Ramos (cell line): ENCODE data around the gene DNM1.
"Not testable (repeated sequence)": the region's sequence is repeated elsewhere in the genome, so short reads cannot be mapped to it uniquely, and the experiment has no call there.

ENCODE experiments used
- in situ Hi-C: fragments of 300-500 bp; cut with MboI; formaldehyde crosslinking; loops from one replicate; pipeline ENCODE4 v1.14.3; 2022; ENCODE audit warnings: low sequenced_read_pairs; ENCODE audit not compliant: unreplicated experiment

DNM1 gene

DNA sequence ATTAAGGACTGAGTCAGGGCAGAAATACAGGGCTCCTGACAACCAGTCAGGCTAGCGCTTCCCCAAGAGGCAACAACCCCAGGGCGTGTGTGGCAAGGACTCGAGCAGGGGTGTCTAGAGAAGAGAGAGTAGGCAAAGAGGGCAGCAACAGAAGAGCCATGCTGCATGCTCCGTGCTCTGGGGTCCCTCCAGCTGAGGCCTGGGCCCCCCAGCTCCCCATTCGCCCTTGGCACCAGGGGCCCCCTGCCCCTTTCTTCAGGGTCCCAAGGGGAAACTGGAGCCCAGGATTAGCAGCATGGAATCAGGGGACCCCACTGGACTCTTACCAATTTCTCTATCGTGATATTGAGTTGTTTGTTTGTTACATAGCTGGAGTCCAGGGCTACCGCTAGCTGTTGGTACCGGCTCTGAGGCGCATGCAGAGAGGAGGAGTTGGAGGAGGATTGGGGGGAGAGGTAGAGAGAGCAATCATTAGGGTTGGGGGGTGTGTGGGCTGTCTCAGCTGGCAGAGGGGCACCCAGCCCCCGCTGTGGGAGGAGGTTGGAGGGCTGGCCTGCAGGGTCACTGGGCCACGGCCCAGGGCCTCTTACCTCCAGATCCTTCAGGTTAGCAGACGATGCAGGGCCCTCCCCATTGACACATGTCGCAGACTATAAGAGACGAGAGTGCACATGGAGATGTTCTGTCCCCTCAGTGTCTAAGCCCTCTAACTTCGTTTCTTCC lies 63.9 kb downstream of the DNM1 start:
- in situ Hi-C loops: no loop called here

DNA sequence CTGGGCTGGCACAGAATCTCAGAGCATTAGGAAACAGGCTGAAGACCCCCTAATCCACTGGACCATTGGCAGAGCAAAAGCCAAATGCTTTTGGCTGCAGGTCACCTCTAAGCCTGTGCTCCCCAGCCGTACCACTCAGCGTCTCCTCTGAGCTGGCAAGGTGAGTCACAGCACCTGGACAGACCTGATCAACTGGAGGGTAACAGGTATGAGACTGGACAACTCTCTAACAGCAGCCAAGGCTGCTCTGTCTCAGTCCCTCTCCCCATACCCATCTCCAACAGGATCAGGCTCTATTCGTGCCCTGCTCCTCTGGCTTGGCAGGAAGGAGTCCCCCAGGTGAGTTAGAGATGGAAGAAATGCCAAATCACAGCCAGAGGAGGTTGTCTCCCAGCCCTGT lies 67.9 kb downstream of the DNM1 start:
- in situ Hi-C loops: no loop called here

- in situ Hi-C loops: no loop called here
Measured at GRCh38 chr9:128271512-128271911, 68.3 kb downstream of the DNM1 start.

- in situ Hi-C loops: no loop called here
Measured at GRCh38 chr9:128274245-128274644, 71.1 kb downstream of the DNM1 start.

- in situ Hi-C loops: no loop called here
Measured at GRCh38 chr9:128275198-128276007, 72.2 kb downstream of the DNM1 start, which contains the start of gene GOLGA2. Gene GOLGA2 (minus strand): TSS chr9:128276007. CDS start chr9:128275976, 31 bp downstream.

DNA sequence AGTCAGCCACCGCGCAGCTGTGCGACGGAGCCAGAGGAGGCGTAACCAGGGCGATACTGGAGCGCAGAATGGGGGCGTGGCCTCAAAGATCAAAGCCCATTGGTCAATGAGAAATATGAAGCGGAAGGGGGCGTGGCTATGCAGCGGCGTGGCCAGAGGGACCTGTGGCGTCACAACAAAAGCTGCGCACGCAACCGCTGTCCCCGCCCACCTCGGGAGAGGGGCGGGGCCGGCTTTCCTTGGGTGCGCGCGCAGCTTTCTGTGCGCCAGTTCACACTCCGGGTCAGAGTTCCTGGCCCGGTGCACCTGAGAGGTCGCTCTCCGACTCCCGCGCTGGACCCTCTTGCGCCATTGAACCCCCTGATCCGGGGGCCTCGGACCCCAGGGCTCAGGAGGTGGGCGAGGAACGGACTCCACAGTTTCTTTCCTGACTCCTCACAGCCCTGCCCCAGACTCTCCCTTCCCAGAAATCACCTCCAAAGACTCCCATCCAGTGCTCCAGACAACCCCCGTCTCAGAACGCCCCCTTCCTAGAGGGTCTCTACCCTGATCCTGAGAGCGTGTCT lies 72.9 kb downstream of the DNM1 start, which contains the start of gene SWI5:
Gene SWI5, plus strand, starts transcription at position 269 of the 566 bp plus-strand sequence.
- in situ Hi-C loops: no loop called here

DNA sequence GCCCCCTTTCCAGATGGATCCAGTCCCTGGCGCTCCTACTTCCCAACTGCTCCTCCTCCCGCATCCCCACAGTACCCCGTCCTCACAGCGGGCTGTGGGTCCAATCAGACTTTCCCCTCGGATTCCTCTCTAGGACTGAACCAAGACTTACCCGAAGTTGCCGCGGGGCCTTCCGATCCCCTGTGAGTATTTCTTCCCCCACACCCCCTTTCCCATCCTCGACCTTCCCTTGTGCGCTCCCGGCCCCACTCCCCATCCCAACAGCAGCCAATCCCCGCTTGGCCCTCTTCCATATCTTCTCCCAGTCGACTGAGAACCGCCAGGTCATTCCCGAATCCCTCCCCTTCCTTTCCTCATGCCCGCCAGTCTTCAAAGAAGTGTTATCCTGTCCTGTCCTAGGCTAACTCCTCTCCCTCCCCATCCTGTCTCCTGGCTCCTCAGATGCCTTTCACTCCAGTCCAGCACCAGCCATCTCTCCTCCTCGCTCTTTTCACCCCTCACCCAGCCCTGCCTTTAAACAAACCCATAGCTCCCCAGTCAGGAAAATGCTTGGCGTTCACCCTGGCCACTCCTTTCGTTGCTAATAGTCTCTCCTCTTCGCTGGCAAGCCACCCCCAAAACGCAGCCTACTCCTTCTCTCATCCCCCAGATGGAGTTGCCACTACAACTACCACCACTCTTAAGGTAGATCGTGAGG lies 73.5 kb downstream of the DNM1 start:
- in situ Hi-C loops: no loop called here

DNA sequence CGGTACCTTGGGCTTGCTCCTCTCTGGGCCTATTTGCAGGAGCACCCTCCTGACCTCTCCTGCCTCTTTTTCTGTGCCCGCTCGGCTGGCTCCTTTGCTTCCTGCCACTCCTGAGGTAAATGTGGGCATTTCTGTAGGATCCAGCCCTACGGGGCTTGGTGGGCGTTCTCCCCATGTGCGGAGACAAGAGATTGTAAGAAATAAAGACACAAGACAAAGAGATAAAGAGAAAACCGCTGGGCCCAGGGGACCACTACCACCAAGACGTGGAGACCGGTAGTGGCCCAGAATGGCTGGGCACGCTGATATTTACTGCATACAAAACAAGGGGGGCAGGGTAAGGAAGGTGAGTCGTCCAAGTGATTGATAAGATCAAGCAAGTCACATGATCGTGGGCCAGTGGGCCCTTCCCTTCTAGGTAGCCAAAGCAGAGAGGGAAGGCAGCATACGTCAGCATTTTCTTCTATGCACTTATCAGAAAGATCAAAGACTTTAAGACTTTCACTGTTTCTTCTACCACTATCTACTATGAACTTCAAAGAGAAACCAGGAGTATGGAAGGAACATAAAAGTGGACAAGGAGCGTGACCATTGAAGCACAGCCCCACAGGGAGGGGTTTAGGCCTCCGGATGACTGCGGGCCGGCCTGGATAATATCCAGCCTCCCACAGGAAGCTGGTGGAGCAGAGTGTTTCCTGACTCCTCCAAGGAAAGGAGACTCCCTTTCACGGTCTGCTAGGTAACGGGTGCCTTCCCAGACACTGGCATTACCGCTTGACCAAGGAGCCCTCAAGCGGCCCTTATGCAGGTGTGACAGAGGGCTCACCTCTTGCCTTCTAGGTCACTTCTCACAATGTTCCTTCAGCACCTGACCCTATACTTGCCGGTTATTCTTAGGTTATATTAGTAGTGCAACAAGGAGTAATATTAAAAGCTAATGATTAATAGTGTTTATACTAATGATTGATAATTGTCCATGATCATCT lies 76.2 kb downstream of the DNM1 start:
- in situ Hi-C loops: not testable (repeated sequence)

DNA sequence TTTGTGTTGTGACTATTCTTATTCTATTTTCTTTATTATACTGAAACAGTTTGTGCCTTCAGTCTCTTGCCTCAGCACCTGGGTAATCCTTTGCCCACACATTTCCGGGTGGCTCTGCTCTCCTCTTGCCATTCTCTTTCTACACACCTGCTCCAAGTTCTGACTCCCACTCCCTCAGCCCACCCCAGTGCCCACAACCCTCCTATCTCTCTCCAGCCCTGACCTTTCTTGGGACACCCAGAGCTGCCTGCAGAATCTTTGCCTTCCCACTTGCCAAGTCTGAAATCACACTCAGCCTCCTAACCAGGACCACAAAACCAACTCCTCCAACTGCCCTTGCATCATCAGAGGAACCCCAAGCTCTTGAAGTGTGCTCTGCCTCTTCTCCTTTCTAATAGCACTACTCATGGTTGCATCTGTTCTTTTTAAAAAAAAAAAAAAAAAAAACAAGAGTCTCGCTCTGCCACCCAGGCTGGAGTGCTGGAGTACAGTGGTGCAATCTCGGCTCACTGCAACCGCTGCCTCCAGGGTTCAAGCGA lies 77.0 kb downstream of the DNM1 start:
- in situ Hi-C loops: no loop called here

GRCh38 chr9:128282500-128282899 lies 79.3 kb downstream of the DNM1 start:
- in situ Hi-C loops: no loop called here

DNA sequence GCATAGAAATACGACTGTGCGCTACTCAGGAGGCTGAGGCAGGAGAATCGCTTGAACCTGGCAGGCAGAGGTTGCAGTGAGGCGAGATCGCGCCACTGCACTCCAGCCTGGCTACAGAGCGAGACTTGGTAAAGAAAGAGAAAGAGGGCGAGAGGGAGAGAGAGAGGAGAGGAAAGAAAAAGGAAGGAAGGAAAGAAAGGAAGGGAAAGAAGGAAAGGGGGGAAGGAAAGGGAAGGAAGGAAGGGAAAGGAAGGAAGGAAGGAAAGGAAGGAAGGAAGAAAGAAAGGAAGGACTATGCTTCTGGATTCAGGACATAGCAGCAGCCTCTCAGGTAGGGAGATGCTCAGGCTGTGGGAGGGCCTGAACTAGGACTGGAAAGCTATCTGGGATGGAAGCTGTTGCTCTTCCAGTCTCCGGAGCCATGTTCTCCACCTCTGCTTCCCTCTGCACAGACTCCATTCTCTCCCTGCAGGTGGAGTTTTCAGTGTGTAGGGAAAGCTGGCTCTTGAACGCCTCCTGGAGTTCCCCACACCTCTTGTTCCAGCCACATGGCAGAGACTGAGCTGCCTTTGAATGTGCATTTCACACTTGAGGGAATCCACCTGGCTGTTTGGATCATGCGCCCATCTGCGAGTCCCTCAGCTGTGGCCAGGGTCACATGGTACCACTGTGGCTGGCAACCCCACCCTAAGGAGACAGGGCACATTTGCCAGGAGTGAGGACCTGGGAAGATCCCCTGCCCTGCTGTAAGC lies 82.0 kb downstream of the DNM1 start:
- in situ Hi-C loops: no loop called here

DNA sequence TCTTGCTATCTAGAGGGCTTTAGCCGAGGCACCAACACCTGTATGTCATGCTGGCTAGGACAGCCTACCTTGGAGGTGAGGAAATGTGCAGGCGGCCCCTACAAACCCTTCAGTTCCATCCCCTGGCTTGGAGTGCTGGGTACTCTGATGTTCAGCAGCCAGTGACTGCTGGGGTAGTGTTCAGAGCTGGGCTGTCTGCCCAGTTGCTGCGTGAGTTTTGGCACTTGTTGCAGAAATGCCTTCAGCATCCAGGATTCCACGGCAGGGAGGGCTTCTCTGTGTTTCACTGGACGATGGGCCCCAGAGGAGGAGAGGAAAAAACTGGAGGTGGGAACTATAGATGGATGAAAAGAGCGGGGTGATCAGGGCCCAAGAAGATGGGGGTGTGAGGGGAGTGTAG lies 83.3 kb downstream of the DNM1 start:
- in situ Hi-C loops: no loop called here

- in situ Hi-C loops: no loop called here
Measured at GRCh38 chr9:128288273-128289004, 85.3 kb downstream of the DNM1 start.

DNA sequence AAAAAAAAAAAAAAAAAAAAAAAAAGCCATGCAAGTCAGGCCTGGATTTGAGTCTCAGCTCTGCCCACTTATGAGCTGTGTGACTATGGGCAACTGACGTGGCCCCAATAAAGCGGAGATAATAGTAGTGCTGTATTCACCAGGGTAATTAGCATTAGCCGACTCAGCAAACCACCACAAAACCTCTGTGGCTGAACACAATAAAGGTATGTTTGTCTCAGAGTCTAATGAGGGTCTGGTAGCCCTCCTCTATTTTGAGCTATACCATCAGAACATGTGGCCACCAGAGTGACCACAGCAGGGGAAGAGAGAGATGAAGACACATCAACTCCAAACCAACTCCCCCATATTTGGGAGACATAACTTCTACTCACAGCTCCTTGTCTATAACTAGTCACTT lies 88.8 kb downstream of the DNM1 start:
- in situ Hi-C loops: loop anchor here (10.0 kb wide), 1 partner anchor 123 kb away; no protein-coding TSS in a partner anchor

- in situ Hi-C loops: loop anchor here (10.0 kb wide), 1 partner anchor 122 kb away; no protein-coding TSS in a partner anchor
Measured at GRCh38 chr9:128293091-128293490, 89.9 kb downstream of the DNM1 start.

DNA sequence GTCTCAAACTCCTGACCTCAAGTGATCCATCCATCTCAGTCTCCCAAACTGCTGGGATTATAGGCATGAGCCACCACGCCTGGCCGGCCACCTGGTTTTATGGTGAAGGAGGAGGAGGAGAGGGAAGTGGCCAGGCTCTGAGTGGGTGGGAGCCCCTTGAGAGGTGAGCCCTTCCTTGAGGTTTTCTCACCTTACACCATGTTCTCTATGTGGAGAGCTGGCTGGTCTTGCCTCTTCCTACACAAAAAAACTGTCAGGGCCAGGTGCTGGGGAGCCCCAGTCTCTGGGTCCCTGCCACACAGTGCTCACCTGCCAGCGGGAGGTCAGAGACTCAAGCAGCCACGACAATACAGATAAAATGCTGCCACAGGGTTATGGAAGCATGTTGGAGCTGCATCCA lies 91.0 kb downstream of the DNM1 start:
- in situ Hi-C loops: loop anchor here (10.0 kb wide), 1 partner anchor 121 kb away; no protein-coding TSS in a partner anchor
